Gastroesophageal sphincter (tissue), 3 donors: ENCODE results near the gene CD300LG.

Experiments
- EP300 ChIP-seq: sonication (generic); formaldehyde crosslinking; IDR thresholded peaks from one replicate; pipeline ENCODE4 v1.6.1; 2017; ENCODE audit warnings: antibody characterized with exemption, mild to moderate bottlenecking
- POLR2A ChIP-seq, 2 donors: fragments of 450-650 bp; IDR thresholded peaks; one replicate each; pipeline ENCODE4 v1.6.1; 2017; ENCODE audit warnings: antibody characterized with exemption in 2 of 2, mild to moderate bottlenecking in 2 of 2, moderate library complexity in 1 of 2
- POLR2AphosphoS5 ChIP-seq: sonication (generic); formaldehyde crosslinking; IDR thresholded peaks from one replicate; pipeline ENCODE4 v1.6.1; 2017; ENCODE audit warnings: antibody characterized with exemption
- TF ChIP-seq, protein P1 (sequence below), 4 experiments: fragments of 200-600 bp in 2 of 4; fragments of 450-650 bp in 2 of 4; sonication (generic) in 1 of 4; IDR thresholded peaks; one replicate each; pipeline ENCODE4 v1.5.1; 2017 to 2019; ENCODE audit warnings: antibody characterized with exemption in 4 of 4, mild to moderate bottlenecking in 2 of 4, moderate library complexity in 2 of 4

DNA sequence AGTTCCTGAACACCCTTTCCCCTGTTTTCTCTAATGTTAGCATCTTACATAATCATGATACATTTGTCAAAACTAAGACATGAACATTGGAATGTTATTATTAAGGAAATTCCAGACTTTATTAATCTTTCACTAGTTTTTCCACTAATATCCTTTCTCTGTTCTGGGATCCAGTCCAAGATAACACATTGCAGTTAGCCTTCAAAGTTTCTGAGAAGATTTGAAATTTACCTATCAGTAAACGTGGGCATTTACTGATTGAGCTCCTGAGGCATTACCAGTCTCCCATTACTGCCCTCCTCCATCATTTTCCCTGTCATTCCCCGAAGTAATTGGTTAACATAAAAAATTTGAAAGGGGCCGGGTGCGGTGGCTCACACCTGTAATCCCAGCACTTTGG lies 5.7 kb upstream of the CD300LG start:
- no peak for TF ChIP-seq POLR2AphosphoS5
- TF ChIP-seq, protein P1, sequence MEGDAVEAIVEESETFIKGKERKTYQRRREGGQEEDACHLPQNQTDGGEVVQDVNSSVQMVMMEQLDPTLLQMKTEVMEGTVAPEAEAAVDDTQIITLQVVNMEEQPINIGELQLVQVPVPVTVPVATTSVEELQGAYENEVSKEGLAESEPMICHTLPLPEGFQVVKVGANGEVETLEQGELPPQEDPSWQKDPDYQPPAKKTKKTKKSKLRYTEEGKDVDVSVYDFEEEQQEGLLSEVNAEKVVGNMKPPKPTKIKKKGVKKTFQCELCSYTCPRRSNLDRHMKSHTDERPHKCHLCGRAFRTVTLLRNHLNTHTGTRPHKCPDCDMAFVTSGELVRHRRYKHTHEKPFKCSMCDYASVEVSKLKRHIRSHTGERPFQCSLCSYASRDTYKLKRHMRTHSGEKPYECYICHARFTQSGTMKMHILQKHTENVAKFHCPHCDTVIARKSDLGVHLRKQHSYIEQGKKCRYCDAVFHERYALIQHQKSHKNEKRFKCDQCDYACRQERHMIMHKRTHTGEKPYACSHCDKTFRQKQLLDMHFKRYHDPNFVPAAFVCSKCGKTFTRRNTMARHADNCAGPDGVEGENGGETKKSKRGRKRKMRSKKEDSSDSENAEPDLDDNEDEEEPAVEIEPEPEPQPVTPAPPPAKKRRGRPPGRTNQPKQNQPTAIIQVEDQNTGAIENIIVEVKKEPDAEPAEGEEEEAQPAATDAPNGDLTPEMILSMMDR (IDR thresholded peaks at IDR 0.05): no peak
- no peak for TF ChIP-seq POLR2A (IDR thresholded peaks at IDR 0.05)
- TF ChIP-seq EP300: no peak
